ENCODE measurements around the gene KBTBD12. TPM values are rescaled to one million over a fixed set of nuclear protein-coding genes. Genes with fewer than 3 reads are reported as not detected.
"Not testable (repeated sequence)": the region's sequence is repeated elsewhere in the genome, so short reads cannot be mapped to it uniquely, and the experiment has no call there.

The KBTBD12 gene
- total RNA-seq, 1 donor from 2014 or later, result not detected

- DNase-seq, result no peak
- peaks cover 4% of the 10 kb centered on the region for H3K4me1 Mint-ChIP-seq (ENCODE audit: low read depth, unreplicated experiment)
- H3K9me3 Mint-ChIP-seq (ENCODE audit: unreplicated experiment), result peaks cover 1% of the 10 kb centered on the region
- peaks cover 1% of the 10 kb centered on the region for H3K27me3 Mint-ChIP-seq (ENCODE audit: unreplicated experiment)
- H3K27ac Mint-ChIP-seq (ENCODE audit: unreplicated experiment), result no peak overlapping the region
- TF ChIP-seq CTCF (IDR thresholded peaks at IDR 0.05; ENCODE audit: partially characterized antibody, unreplicated experiment), result no peak
- no peak overlapping the region for H3K4me3 Mint-ChIP-seq (ENCODE audit: unreplicated experiment)
- H3K36me3 Mint-ChIP-seq (ENCODE audit: unreplicated experiment), result no peaks in the 10 kb centered on the region
Observed at GRCh38 chr3:127870156-127870555, 44.9 kb upstream of the KBTBD12 start.

GRCh38 chr3:127874097-127874496 lies 40.9 kb upstream of the KBTBD12 start:
- H3K4me3 Mint-ChIP-seq (ENCODE audit: unreplicated experiment); H3K4me1 Mint-ChIP-seq (ENCODE audit: low read depth, unreplicated experiment); H3K36me3 Mint-ChIP-seq (ENCODE audit: unreplicated experiment); H3K9me3 Mint-ChIP-seq (ENCODE audit: unreplicated experiment); DNase-seq; H3K27ac Mint-ChIP-seq (ENCODE audit: unreplicated experiment); H3K27me3 Mint-ChIP-seq (ENCODE audit: unreplicated experiment): not testable (repeated sequence)

GRCh38 chr3:127881586-127881985 lies 33.4 kb upstream of the KBTBD12 start:
- H3K27me3 Mint-ChIP-seq (ENCODE audit: unreplicated experiment), result no peaks in the 10 kb centered on the region
- peaks cover 4% of the 10 kb centered on the region for H3K36me3 Mint-ChIP-seq (ENCODE audit: unreplicated experiment)
- no peak overlapping the region for H3K4me3 Mint-ChIP-seq (ENCODE audit: unreplicated experiment)
- no peak overlapping the region for H3K27ac Mint-ChIP-seq (ENCODE audit: unreplicated experiment)
- peaks cover 5% of the 10 kb centered on the region for H3K9me3 Mint-ChIP-seq (ENCODE audit: unreplicated experiment)
- no peak for DNase-seq
- TF ChIP-seq CTCF (IDR thresholded peaks at IDR 0.05; ENCODE audit: partially characterized antibody, unreplicated experiment), result no peak
- peaks cover 11% of the 10 kb centered on the region for H3K4me1 Mint-ChIP-seq (ENCODE audit: low read depth, unreplicated experiment)

GRCh38 chr3:127884041-127884440 lies 31.0 kb upstream of the KBTBD12 start:
- Mint-ChIP-seq H3K36me3 (ENCODE audit: unreplicated experiment) (peaks cover 4% of the 10 kb centered on the region), H3K9me3 (ENCODE audit: unreplicated experiment) (peaks cover 7% of the 10 kb centered on the region), H3K4me1 (ENCODE audit: low read depth, unreplicated experiment) (peaks cover 32% of the 10 kb centered on the region)

GRCh38 chr3:127886231-127886955 lies 28.6 kb upstream of the KBTBD12 start:
- Mint-ChIP-seq H3K36me3 (ENCODE audit: unreplicated experiment) (peaks cover 11% of the 10 kb centered on the region), H3K4me1 (ENCODE audit: low read depth, unreplicated experiment) (peaks cover 32% of the 10 kb centered on the region), H3K9me3 (ENCODE audit: unreplicated experiment) (peaks cover 11% of the 10 kb centered on the region), H3K27me3 (ENCODE audit: unreplicated experiment) (peaks cover 10% of the 10 kb centered on the region), H3K27ac (ENCODE audit: unreplicated experiment) (peak overlapping the region; percentile 95), H3K4me3 (ENCODE audit: unreplicated experiment) (peak overlapping the region; percentile 16)
- no peak for TF ChIP-seq CTCF (IDR thresholded peaks at IDR 0.05; ENCODE audit: partially characterized antibody, unreplicated experiment)
- DNase-seq, result peak; percentile 52

More at GRCh38 chr3:127884041-127884440, 31.0 kb upstream of the KBTBD12 start:
- peaks cover 4% of the 10 kb centered on the region for H3K27me3 Mint-ChIP-seq (ENCODE audit: unreplicated experiment)
- TF ChIP-seq CTCF (IDR thresholded peaks at IDR 0.05; ENCODE audit: partially characterized antibody, unreplicated experiment), result no peak
- DNase-seq, result no peak
- H3K27ac Mint-ChIP-seq (ENCODE audit: unreplicated experiment), result no peak overlapping the region
- no peak overlapping the region for H3K4me3 Mint-ChIP-seq (ENCODE audit: unreplicated experiment)

All from glutamatergic neuron (in vitro differentiated cells).